Germinal center (tissue), 1 donor: ENCODE measurements around the gene C6orf136.
"Not testable (repeated sequence)": the region's sequence is repeated elsewhere in the genome, so short reads cannot be mapped to it uniquely, and the experiment has no call there.

Experiments used
- DNase-seq: peaks from one replicate; pipeline ENCODE4 v3.0.0; 2012; ENCODE audit warnings: mixed read lengths, low spot score

C6orf136 gene

GRCh38 chr6:30657922-30658321 is 11.0 kb downstream of the C6orf136 start:
- not testable (repeated sequence) for DNase-seq

GRCh38 chr6:30664994-30665767 is 18.2 kb downstream of the C6orf136 start:
- DNase-seq: no peak

DNA sequence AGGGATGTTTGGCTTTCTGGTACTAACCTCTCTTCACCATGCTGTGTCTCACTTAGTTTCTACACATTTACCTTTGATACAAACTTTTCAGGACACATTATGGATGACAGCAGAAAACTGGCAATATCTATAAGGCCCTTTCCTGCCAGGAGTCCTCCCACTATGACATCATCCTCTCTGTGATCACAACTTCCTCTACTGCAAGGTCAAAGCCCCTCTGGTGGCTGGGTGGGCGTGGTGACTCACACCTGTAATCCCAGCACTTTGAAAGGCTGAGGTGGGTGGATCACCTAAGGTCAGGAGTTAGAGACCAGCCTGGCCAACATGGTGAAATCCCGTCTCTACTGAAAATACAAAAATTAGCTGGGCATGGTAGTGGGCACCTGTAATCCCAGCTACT is 19.4 kb downstream of the C6orf136 start:
- not testable (repeated sequence) for DNase-seq

GRCh38 chr6:30670760-30671527 is 24.0 kb downstream of the C6orf136 start:
- DNase-seq: no peak

- peak; percentile 87 for DNase-seq
Observed at GRCh38 chr6:30672445-30673253, 25.7 kb downstream of the C6orf136 start, which contains the start of gene DHX16. Gene DHX16, minus strand, starts transcription at chr6:30673006. Its CDS starts 165 bp downstream, at chr6:30672841.

DNA sequence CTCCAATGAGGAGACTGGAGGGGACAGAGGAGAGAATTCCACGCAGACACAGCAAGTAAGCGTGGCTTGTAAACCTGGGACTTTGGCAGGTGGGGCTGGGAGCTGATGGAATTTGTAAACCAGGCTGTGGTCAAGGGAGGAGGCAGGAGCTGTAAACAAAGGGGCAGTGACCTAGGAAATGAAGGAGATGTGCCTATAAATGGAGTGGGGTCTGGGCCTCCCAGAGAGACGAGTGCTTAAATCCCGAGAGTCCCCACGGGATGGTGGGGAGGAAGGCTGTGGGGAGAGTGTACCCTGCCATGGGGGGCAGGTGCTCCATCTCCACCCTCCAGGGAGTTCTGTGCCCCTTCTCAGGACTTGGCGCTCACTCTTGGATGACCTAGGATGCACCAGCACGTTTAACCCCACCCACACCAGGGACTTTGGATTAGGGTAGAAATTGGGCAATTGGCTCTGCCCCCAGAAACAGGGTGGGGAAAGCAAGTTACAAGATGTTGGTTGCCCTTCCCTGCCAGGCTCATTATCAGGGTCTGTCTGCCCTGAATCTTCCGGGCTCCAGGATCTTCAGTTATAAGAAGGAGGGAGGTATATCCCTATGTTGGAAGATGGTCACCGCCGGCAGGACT is 29.8 kb downstream of the C6orf136 start:
- no peak for DNase-seq

DNA sequence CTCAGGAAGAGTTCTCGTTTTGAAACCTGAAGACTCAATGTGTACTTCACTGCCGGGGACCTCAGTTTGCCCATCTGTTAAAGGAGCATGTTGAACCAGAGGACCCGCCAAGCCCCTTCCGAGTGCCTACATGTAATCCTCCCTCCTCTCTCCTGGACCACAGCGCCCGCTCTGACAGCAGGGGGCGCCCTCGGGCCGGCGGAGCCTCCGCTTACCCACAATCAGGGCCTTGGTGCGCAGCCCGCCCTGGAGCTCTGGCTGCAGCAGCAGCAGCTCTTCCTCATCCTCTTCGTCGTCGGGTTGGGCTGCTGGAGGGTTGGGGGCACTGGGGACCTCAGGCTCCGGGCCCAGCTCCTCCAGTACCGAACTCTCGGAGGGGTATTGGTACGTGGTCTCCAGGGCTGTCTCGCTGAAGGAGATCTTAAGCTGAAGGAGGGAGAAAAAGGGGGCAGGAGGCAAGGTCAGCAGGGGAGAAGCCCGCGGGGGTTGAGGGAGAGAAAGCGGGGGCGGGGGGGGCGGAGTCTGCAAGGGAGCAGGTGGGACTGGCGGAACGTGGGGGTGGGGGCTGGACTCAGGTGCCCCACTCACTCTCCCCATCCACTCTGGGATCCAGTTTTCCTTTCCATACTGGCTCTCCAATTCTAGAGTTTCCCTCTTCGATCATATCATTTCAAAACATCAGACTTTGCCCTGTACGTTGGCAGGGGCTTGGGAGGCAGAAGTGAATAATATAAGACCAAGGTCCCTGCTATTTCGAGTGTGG is 32.2 kb downstream of the C6orf136 start:
- DNase-seq: peak; percentile 83

- DNase-seq: no peak
Observed at GRCh38 chr6:30679765-30680535, 33.0 kb downstream of the C6orf136 start.

- DNase-seq: no peak
Observed at GRCh38 chr6:30681766-30682142, 34.8 kb downstream of the C6orf136 start.

- peak; percentile 84 for DNase-seq
Observed at GRCh38 chr6:30682143-30683117, 35.5 kb downstream of the C6orf136 start.

- DNase-seq: no peak
Observed at GRCh38 chr6:30683183-30683979, 36.4 kb downstream of the C6orf136 start.

GRCh38 chr6:30683980-30684338 is 37.0 kb downstream of the C6orf136 start:
- no peak for DNase-seq

DNA sequence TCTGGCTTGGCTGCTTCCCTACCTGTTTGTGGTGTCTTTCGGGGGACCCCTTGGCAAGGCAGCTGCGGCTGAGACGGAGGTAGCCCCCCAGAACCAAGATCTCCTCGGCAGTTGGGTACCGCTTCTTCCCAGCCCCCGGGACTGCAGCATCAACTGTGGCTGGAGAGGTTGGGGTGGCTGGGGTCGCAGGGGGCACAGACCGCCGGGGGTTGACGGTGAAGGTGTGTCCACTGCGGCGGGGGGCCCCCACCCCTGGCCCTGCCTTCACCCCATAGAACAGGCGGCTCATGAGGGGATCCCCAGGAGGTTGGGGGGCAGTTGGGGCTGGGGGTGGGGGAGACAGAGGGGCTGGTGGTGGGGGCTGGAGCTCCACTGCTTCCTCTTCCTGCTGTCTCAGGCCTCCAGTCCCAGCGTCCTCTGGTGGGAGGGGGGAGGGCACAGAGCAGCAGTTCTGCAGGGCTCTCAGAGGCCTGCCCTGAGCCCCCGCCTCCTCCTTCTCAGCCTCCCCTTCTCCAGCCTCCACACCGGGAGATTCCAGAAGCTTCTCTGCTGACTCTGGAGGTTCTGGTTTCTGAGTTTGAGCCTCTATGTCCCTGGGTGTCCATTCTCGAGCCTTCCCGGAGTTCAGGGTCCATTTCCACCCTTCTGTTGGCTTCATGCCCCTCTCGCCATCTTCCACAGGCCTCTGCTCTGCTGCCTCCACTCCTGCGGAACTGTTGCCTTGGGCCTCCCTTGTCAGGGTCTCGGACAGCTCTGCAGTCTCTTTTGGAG is 37.6 kb downstream of the C6orf136 start:
- DNase-seq: peak; percentile 60

- no peak for DNase-seq
Observed at GRCh38 chr6:30685157-30686008, 38.5 kb downstream of the C6orf136 start.

GRCh38 chr6:30686009-30686907 is 39.3 kb downstream of the C6orf136 start, which contains the start of gene PPP1R18:
Gene PPP1R18, minus strand, starts transcription at chr6:30686645. Its CDS starts 627 bp downstream, at chr6:30686018.
- peak; percentile 75 for DNase-seq
